Breast epithelium (tissue), 4 donors: ENCODE data around the gene ZMIZ1. TPM values are rescaled to one million over a fixed set of nuclear protein-coding genes. Genes with fewer than 3 reads are reported as not detected.

Experiments
- DNase-seq, 2 donors: peaks; one replicate each; pipeline ENCODE4 v3.0.0-alpha.2; 2019; ENCODE audit warnings: low spot score in 2 of 2
- H3K27ac ChIP-seq, 2 donors: fragments of 200-600 bp; sonication (generic) in 1 of 2; one replicate each; pipeline ENCODE4 v1.5.1; 2016 to 2019; ENCODE audit warnings: mild to moderate bottlenecking in 1 of 2
- H3K27me3 ChIP-seq, 2 donors: fragments of 200-600 bp; sonication (generic) in 1 of 2; one replicate each; pipeline versions ENCODE4 v1.5.1 to v1.6.0; 2017 to 2019; ENCODE audit warnings: control low read depth in 1 of 2, mild to moderate bottlenecking in 1 of 2
- H3K36me3 ChIP-seq: fragments of 200-600 bp; one replicate; pipeline ENCODE4 v1.5.1; 2019
- H3K4me1 ChIP-seq, 2 donors: fragments of 200-600 bp; sonication (generic); one replicate each; pipeline ENCODE4 v1.5.1; 2016 to 2019; ENCODE audit warnings: control low read depth in 1 of 2
- H3K4me3 ChIP-seq, 3 donors: fragments of 200-600 bp; sonication (generic); 1 replicate in 2 of 3; 2 replicates in 1 of 3; pipeline ENCODE4 v1.5.1; 2016 to 2019; ENCODE audit warnings: mild to moderate bottlenecking in 3 of 3, moderate library complexity in 2 of 3
- H3K9me3 ChIP-seq, 2 donors: fragments of 200-600 bp; sonication (generic) in 1 of 2; one replicate each; pipeline ENCODE4 v1.5.1; 2016 to 2019; ENCODE audit warnings: control low read depth in 1 of 2
- CTCF ChIP-seq, 3 donors: fragments of 450-650 bp; IDR thresholded peaks; one replicate each; pipeline ENCODE4 v1.5.1; 2016 to 2017; ENCODE audit warnings: antibody characterized with exemption in 3 of 3, mild to moderate bottlenecking in 3 of 3, moderate library complexity in 3 of 3
- POLR2A ChIP-seq: fragments of 450-650 bp; IDR thresholded peaks from one replicate; pipeline ENCODE4 v1.6.1; 2016; ENCODE audit warnings: antibody characterized with exemption, mild to moderate bottlenecking, moderate library complexity
- POLR2AphosphoS5 ChIP-seq, 3 donors: sonication (generic); formaldehyde crosslinking; IDR thresholded peaks; one replicate each; pipeline ENCODE4 v1.6.1; 2017; ENCODE audit warnings: antibody characterized with exemption in 3 of 3
- intact Hi-C: fragments of 100-400 bp; cut with DNase I; formaldehyde crosslinking; loops from one replicate; pipeline ENCODE4 v1.15.1; 2023; ENCODE audit warnings: low total_unique reads
- total RNA-seq, 3 donors: library from RNA; depleted of rRNA; stranded (reverse); fragments of >200 nt; gene quantifications; one replicate each; pipeline ENCODE4 v1.1.0, GENCODE V29; 2016

Gene ZMIZ1
- total RNA-seq, 3 donors from 2014 or later = 34.4 to 63.7 (median 39.8) TPM

GRCh38 chr10:79189853-79190435 lies 121.2 kb downstream of the ZMIZ1 start:
- Histone ChIP-seq H3K27me3 (no peaks in the 10 kb centered on the region), H3K36me3 (no peaks in the 10 kb centered on the region), H3K4me1 (peaks cover 3 to 6% of the 10 kb centered on the region in 2 donors), H3K9me3 (no peaks in the 10 kb centered on the region), H3K27ac (peak overlapping the region; percentile 1 to 61), H3K4me3 (no peak overlapping the region)
- TF ChIP-seq POLR2A = no peak
- no peak for TF ChIP-seq CTCF (IDR thresholded peaks at IDR 0.05)
- no peak for TF ChIP-seq POLR2AphosphoS5 (IDR thresholded peaks at IDR 0.05)
- DNase-seq = no peak
- intact Hi-C loops = loop anchor here (10.0 kb wide), 1 partner anchor 1145 kb away; no protein-coding TSS in a partner anchor

- Histone ChIP-seq H3K36me3 (no peaks in the 10 kb centered on the region), H3K4me1 (peaks cover 7 to 10% of the 10 kb centered on the region in 2 donors), H3K27me3 (no peaks in the 10 kb centered on the region), H3K27ac (peak overlapping the region in 1 of 2 donors; percentile 21), H3K4me3 (no peak overlapping the region), H3K9me3 (no peaks in the 10 kb centered on the region)
- TF ChIP-seq POLR2AphosphoS5 (IDR thresholded peaks at IDR 0.05) (no peak), CTCF (IDR thresholded peaks at IDR 0.05) (no peak), POLR2A (no peak)
- no peak for DNase-seq
- intact Hi-C loops = no loop called here
Measured at GRCh38 chr10:79190740-79191261, 122.0 kb downstream of the ZMIZ1 start.

- no peaks in the 10 kb centered on the region for H3K36me3 ChIP-seq
- TF ChIP-seq POLR2AphosphoS5 (IDR thresholded peaks at IDR 0.05) (no peak), CTCF (IDR thresholded peaks at IDR 0.05) (no peak), POLR2A (no peak)
- peaks cover 7 to 10% of the 10 kb centered on the region in 2 donors for H3K4me1 ChIP-seq
- no peaks in the 10 kb centered on the region for H3K9me3 ChIP-seq
- peak overlapping the region; percentile 40 to 66 for H3K27ac ChIP-seq
- H3K27me3 ChIP-seq = no peaks in the 10 kb centered on the region
- no peak for DNase-seq
- intact Hi-C loops = no loop called here
- H3K4me3 ChIP-seq = no peak overlapping the region
Measured at GRCh38 chr10:79191951-79192676, 123.3 kb downstream of the ZMIZ1 start.

- no peak for DNase-seq
- TF ChIP-seq POLR2AphosphoS5 (IDR thresholded peaks at IDR 0.05) (no peak), CTCF (IDR thresholded peaks at IDR 0.05) (no peak), POLR2A (no peak)
- Histone ChIP-seq H3K27ac (peak overlapping the region; percentile 40 to 66), H3K4me3 (no peak overlapping the region), H3K4me1 (peaks cover 7 to 10% of the 10 kb centered on the region in 2 donors), H3K9me3 (no peaks in the 10 kb centered on the region), H3K36me3 (no peaks in the 10 kb centered on the region), H3K27me3 (no peaks in the 10 kb centered on the region)
- intact Hi-C loops = no loop called here
Measured at GRCh38 chr10:79192677-79193003, 123.9 kb downstream of the ZMIZ1 start.
